AG10803 (cell line): ENCODE measurements around the gene BAMBI.
A peak's percentile ranks its signal among the peaks of the same experiment; 100 is the strongest.

Source experiments
- DNase-seq: peaks from one replicate; pipeline ENCODE4 v3.0.0; 2010; ENCODE audit warnings: low read depth
- H3K4me3 ChIP-seq: 2 replicates; pipeline ENCODE4 v1.5.1; 2011; ENCODE audit warnings: mild to moderate bottlenecking, low read length, control low read depth
- TF ChIP-seq, protein P1 (sequence below): conservative IDR thresholded peaks from 2 replicates; pipeline ENCODE4 v1.5.1; 2011; ENCODE audit warnings: mild to moderate bottlenecking, low read length, control low read depth, inconsistent platforms

BAMBI gene

DNA sequence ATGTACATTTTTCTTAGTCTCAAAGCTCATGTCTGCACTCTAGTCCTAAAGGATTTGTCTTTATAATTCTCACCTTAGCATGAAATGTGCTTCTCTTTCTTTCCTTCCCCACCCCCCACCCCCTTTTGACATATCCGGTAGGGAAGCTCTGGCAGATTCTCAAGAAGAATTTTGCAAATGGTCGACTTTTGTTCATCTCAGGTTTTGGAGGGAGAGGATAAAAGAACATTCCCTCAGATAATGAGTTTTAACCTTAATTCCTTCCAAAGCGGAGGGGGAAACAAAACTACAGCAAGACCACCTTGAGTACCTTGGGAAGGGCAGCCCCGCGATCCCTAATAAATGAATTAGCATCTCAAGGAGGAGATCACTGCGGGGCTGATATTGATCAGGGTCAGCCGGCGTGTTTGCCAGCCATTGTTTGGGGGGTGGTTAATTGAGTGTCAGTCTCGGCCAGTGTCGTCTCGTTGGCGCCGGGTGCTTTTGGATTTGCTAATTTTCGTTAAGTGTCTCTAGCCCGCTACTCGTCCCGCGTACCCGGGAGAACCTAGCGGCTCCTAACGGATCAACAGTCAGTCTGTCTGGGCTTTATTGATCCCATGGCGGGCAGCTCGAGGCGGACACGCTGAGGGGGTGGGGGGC is 874 bp upstream of the BAMBI start:
- DNase-seq: no peak
- peak overlapping the region; percentile 55 for H3K4me3 ChIP-seq
- TF ChIP-seq, protein P1, sequence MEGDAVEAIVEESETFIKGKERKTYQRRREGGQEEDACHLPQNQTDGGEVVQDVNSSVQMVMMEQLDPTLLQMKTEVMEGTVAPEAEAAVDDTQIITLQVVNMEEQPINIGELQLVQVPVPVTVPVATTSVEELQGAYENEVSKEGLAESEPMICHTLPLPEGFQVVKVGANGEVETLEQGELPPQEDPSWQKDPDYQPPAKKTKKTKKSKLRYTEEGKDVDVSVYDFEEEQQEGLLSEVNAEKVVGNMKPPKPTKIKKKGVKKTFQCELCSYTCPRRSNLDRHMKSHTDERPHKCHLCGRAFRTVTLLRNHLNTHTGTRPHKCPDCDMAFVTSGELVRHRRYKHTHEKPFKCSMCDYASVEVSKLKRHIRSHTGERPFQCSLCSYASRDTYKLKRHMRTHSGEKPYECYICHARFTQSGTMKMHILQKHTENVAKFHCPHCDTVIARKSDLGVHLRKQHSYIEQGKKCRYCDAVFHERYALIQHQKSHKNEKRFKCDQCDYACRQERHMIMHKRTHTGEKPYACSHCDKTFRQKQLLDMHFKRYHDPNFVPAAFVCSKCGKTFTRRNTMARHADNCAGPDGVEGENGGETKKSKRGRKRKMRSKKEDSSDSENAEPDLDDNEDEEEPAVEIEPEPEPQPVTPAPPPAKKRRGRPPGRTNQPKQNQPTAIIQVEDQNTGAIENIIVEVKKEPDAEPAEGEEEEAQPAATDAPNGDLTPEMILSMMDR: no peak

DNA sequence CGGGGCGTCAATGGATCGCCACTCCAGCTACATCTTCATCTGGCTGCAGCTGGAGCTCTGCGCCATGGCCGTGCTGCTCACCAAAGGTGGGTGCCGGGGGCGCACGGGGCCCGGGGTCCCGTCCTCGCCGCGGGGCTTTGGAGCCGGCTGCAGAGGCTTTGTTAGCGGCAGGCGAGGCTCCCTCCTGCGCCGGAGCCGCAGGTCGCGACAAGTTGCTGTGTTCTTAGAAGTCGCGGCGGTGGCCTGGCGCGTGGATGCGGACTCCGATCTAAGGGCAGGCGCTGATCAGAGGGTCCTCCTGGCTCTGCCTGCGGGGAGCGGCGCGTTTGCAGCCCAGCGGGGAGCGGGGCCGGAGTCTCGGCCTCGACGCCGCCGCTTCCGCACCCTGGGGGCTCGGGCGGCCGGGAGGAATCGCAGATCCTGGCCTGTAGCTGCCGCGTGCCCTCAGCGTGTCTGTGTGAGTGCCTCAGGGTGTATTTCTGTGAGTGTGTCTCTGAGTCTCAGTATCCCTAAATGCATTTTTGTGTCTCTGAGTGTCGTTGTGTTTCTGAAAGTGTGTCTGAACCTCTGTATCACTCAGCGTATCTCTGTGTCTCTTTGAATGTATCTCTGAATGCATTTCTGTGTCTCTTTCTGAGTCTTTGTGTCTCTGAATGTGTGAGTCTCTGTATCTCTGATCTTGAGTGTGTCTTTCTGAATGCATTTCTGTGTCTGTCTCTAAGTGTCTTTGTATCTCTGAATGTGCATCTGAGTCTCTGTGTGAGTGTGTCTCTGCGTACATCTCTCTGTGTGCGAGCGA is 766 bp downstream of the BAMBI start:
- peak overlapping the region; percentile 76 for H3K4me3 ChIP-seq
- peak; percentile 20 for DNase-seq

DNA sequence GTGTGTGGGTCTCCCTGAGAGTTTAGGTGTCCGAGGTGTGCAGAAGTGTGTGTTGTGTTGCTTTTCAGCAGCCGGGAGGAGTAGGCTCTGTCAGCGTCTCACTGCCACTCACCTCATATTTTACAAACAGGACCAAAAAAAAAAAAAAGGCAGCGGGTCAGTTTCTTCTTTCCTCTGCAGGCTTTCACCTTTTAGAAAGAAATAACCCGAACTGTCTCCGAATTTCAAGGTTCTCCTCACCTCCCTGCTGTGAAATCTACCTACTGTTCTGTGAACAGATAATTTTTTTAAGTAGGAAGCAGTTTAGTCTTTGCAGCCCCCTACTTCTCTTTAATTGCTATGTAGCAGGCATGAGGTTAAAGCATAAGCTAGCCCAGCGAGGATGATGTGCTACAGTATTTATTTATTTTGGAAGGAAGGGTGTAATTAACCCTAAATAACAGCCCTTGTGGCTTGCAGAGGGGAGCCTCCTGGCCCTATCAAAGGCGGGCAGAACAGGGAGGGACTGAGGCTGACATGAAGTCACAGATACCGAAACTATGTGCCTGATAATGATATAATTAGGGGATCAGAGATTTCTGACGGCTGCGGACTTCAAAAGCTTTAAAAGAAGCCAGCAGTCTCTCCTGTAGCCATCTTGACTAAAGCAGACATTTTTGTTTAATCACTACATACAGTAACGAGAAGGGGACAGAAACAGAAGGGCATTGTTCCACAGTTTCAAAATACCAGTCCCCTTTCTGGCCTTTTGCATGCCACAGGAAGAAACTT is 1.6 kb downstream of the BAMBI start:
- no peak for DNase-seq
- TF ChIP-seq, protein P1: no peak
- H3K4me3 ChIP-seq: peak overlapping the region; percentile 76

More for the DNA sequence above, 766 bp downstream of the BAMBI start:
- TF ChIP-seq, protein P1: no peak

DNA sequence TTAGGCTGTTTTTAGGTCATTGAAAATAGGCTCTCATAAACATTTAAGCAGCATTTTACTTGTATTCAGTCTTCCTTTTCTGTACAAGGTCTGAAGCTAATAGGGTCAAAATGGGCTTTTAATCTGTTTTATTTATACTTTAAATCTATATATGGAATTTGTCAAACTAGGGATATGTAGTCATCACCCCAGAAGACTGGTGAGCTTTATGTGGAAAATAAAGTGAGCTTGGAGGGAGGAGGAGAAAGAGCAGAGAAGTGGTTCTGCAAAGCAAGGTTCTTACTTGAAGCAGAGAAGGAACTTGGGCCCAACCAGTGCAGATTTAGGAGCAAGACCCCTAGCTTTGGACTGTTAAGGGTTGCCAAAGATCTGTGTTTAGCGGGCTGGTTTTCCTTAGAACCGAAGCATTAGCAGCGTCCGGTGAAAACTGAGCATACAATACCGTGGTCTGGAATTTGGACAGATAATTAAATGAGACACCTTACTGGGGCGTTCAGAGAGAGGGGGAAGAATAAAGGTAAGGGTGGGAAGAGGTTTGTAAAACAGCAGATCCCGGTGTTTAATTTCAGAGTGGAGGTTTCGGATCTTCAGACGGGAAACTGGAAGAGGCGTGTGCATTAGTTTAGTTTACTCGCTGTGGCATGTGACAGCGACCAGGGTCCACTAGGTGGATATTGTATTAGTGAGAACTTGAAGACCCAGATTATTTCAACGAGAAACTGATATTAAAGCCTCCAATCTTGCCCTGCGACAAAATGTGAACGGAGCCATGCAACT is 2.4 kb downstream of the BAMBI start:
- no peak for DNase-seq
- TF ChIP-seq, protein P1: no peak

DNA sequence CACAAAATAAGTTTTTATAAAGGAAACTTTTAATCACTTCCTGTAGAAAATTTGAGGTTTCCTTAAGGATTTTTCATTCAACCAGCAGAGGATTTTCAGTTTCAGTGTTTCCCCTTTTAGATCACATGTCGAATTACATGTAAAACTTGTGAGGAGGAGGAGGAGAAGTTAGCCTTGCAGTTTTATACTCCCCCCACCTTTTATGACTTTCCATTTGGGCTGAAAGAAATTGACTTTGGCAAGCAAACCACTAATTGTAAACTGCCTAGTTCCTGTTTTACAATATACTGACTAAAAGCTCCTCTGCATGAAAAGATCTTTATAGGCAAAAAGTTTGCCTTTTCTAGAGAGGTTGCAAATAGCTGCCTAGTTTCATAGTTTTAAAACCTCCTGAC is 3.0 kb downstream of the BAMBI start:
- TF ChIP-seq, protein P1: no peak
- DNase-seq: no peak
- H3K4me3 ChIP-seq: no peak overlapping the region

More for the DNA sequence above, 2.4 kb downstream of the BAMBI start:
- H3K4me3 ChIP-seq: peak overlapping the region; percentile 76

DNA sequence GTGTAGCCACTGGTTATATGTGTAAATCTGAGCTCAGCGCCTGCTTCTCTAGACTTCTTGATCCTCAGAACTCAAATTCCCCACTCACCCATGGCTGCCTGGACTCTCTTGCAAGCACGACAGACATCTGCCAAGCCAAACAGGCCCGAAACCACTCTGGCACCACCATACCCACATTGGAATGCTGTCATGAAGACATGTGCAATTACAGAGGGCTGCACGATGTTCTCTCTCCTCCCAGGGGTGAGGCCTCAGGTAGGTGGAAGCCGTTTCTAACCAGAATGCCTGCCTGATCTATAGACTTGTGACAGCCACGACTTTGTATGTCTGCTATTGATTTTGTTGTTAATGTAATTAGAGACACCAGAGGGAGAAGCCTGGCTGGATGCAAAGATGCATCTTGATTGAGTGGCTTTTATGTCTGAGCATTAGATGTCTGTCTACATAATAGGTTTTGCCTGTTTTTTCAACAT is 4.0 kb downstream of the BAMBI start:
- TF ChIP-seq, protein P1: no peak
- DNase-seq: no peak
- H3K4me3 ChIP-seq: no peak overlapping the region
